GM18951 (cell line): Measurements from ENCODE around the gene CYP21A2.
"Not testable (repeated sequence)": the region's sequence is repeated elsewhere in the genome, so short reads cannot be mapped to it uniquely, and the experiment has no call there.

Source experiments
- in situ Hi-C: fragments of 300-500 bp; cut with MboI; formaldehyde crosslinking; loops from one replicate; pipeline ENCODE4 v1.12.0; 2022; ENCODE audit warnings: low sequenced_read_pairs, mixed read lengths, inconsistent platforms; ENCODE audit not compliant: unreplicated experiment

Gene CYP21A2

DNA sequence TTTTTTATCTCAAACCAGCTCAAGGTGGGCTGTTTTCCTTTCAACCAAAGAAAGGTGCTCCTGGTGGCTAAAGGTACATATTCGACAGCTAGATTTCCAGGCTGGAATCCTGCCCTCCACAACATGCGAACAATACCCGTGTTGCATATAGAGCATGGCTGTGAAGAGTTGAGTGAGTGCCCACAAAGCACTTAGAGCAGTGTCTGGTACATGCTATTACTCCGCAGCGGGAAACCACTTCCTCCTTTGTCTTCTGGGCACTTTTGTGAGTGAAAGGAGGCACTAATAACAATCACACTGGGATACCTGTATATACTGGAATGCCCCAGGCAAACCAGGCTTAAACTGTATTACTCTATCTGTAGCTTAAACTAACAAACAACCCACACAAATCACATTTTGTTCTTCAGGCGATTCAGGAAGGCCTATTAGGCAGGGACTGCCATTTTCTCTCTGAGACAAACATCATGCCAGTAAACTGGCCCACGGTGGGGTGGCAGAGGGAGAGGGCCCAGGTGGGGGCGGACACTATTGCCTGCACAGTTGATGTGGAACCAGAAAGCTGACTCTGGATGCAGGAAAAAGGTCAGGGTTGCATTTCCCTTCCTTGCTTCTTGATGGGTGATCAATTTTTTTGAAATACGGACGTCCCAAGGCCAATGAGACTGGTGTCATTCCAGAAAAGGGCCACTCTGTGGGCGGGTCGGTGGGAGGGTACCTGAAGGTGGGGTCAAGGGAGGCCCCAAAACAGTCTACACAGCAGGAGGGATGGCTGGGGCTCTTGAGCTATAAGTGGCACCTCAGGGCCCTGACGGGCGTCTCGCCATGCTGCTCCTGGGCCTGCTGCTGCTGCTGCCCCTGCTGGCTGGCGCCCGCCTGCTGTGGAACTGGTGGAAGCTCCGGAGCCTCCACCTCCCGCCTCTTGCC, at the start of gene CYP21A2:
TSS of gene CYP21A2 (plus strand) at position 818 of the 927 bp plus-strand sequence. CDS start at position 826, 8 bp downstream.
- in situ Hi-C loops: not testable (repeated sequence)

DNA sequence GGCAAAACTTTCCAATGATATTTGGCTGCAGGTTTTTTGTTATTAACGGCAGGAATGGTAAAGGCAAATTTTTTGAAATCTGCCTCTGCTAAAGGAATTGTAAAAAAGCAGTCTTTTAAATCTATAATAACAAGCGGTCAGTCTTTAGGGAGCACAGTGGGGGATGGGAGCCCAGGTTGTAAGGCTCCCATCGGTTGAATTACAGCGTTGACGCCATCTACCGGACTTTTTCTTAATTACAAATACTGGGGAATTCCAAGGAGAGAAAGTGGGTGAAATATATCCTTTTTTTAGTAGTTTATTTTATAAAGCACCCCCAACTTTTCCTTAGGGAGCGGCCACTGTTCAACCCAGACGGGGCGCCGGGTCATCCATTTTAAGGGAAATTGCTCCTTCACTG, 48.9 kb upstream of the CYP21A2 start:
- in situ Hi-C loops: not testable (repeated sequence)

DNA sequence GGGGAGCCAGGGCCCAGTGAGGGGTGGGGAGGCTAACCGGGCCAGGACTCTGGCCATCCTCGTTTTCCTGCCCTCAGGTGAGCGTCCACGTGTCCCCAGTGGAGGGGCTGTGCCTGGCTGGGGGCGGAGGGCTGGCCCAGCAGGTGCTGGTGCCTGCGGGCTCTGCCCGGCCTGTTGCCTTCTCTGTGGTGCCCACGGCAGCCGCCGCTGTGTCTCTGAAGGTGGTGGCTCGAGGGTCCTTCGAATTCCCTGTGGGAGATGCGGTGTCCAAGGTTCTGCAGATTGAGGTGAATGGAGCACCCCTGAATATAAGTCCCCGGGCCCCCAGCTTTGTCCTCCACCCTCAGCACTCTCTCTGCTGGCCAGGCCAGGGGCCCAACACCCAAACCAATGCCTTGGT, 43.8 kb upstream of the CYP21A2 start:
- in situ Hi-C loops: not testable (repeated sequence)

DNA sequence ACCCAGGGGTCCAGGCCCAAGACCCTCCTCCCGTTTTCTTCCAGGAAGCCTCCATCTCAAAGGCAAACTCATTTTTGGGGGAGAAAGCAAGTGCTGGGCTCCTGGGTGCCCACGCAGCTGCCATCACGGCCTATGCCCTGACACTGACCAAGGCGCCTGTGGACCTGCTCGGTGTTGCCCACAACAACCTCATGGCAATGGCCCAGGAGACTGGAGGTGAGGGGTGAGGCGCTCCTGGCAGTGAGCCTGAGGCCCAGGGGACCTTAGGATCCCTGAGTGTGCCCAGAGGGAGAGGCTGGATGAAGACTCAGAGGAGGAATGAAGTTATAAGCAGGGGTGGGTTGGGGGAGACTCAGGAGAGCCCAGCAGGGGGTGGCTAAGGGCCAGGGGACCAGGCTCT, 41.8 kb upstream of the CYP21A2 start:
- in situ Hi-C loops: not testable (repeated sequence)

DNA sequence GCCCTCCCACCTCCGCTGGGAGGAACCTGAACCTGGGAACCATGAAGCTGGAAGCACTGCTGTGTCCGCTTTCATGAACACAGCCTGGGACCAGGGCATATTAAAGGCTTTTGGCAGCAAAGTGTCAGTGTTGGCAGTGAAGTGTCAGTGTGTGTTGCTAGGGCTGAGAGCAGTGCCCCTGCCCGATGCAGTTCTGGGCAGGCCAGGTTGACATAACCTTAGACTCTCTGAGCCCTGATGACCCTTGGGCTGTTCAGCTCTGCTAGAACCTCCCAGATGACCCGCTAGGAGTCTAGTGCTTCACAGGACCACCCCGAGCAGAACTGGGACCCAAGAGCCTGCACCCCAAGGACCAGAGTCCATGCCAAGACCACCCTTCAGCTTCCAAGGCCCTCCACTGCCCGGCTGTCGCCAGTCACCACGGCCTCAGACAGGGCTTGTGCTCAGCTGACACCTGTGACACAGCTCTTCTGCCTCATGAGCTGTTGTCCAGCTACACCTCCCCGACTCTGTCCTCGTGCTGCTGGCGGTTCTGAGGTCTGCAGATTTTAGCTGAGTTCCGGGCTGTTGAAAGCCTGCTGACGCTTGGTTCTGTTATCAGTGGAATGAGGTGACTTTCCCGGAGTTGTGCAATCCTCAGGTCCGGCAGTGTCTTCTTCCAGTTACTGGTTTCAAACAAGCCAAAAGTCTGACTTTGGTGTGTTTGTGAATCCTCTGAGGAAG, 35.5 kb upstream of the CYP21A2 start:
- in situ Hi-C loops: not testable (repeated sequence)

DNA sequence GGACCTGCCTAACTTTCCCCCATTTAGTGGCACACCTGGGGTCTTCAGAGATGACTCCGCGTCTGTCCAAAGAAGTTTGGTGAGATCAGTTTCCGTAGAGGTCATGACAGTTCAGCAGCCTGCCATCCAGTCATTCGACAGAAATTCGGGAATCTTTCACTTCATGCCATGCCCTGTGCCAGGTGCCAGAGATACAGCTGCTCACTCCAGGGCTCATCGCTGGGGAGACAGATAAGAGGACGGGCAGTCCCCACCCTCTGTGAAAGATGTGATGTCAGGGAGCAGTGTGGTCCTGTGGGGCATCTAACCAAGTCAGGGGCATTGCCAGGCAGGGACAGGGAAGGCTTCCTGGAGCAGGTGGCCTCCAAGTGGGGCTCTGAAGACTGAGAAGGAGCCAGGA, 34.9 kb upstream of the CYP21A2 start:
- in situ Hi-C loops: not testable (repeated sequence)

DNA sequence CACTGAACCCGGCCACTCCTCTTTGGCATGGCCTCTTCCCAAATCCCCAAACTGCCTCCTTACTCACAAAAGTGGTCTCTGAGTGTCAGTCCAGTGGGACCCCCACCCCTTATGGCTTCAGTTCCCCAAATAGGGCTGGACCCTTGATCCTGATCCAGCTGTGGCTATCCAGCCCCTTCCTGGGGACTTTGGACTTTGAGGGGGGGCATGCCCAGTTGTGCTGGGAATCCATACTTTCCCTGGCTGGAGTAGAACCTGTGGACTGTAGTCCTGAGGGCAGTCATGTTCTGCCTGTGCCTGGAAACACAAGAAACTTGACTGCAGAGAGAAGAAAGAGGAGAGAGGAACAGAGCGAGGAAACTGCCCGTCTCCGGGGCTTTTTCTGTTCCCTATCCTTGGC, 33.8 kb upstream of the CYP21A2 start:
- in situ Hi-C loops: not testable (repeated sequence)

DNA sequence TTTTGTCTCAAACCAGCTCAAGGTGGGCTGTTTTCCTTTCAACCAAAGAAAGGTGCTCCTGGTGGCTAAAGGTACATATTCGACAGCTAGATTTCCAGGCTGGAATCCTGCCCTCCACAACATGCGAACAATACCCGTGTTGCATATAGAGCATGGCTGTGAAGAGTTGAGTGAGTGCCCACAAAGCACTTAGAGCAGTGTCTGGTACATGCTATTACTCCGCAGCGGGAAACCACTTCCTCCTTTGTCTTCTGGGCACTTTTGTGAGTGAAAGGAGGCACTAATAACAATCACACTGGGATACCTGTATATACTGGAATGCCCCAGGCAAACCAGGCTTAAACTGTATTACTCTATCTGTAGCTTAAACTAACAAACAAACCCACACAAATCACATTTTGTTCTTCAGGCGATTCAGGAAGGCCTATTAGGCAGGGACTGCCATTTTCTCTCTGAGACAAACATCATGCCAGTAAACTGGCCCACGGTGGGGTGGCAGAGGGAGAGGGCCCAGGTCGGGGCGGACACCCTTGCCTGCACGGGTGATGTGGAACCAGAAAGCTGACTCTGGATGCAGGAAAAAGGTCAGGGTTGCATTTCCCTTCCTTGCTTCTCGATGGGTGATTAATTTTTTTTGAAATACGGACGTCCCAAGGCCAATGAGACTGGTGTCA, 33.2 kb upstream of the CYP21A2 start:
- in situ Hi-C loops: not testable (repeated sequence)

DNA sequence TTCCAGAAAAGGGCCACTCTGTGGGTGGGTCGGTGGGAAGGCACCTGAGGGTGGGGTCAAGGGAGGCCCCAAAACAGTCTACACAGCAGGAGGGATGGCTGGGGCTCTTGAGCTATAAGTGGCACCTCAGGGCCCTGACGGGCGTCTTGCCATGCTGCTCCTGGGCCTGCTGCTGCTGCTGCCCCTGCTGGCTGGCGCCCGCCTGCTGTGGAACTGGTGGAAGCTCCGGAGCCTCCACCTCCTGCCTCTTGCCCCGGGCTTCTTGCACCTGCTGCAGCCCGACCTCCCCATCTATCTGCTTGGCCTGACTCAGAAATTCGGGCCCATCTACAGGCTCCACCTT, 32.7 kb upstream of the CYP21A2 start:
- in situ Hi-C loops: not testable (repeated sequence)

DNA sequence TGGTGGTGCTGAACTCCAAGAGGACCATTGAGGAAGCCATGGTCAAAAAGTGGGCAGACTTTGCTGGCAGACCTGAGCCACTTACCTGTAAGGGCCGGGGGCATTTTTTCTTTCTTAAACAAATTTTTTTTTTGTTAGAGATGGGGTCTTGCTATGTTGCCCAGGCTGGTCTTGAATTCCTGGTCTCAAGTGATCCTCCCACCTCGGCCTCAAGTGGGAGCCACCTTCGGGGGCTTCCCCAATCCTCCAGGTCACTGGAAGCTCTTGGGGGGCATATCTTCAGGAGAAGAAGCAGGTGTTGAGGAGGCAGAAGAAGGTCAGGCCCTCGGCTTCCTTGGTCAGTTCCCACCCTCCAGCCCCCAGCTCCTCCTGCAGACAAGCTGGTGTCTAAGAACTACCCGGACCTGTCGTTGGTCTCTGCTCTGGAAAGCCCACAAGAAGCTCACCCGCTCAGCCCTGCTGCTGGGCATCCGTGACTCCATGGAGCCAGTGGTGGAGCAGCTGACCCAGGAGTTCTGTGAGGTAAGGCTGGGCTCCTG, 32.2 kb upstream of the CYP21A2 start:
- in situ Hi-C loops: not testable (repeated sequence)

DNA sequence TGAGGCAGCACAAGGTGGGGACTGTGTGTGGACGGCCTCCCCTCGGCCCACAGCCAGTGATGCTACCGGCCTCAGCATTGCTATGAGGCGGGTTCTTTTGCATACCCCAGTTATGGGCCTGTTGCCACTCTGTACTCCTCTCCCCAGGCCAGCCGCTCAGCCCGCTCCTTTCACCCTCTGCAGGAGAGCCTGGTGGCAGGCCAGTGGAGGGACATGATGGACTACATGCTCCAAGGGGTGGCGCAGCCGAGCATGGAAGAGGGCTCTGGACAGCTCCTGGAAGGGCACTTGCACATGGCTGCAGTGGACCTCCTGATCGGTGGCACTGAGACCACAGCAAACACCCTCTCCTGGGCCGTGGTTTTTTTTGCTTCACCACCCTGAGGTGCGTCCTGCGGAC, 31.1 kb upstream of the CYP21A2 start:
- in situ Hi-C loops: not testable (repeated sequence)

DNA sequence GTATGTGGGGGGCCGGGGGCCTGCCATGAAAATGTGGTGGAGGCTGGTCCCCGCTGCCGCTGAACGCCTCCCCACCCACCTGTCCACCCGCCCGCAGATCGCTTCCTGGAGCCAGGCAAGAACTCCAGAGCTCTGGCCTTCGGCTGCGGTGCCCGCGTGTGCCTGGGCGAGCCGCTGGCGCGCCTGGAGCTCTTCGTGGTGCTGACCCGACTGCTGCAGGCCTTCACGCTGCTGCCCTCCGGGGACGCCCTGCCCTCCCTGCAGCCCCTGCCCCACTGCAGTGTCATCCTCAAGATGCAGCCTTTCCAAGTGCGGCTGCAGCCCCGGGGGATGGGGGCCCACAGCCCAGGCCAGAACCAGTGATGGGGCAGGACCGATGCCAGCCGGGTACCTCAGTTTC, 30.2 kb upstream of the CYP21A2 start:
- in situ Hi-C loops: not testable (repeated sequence)

DNA sequence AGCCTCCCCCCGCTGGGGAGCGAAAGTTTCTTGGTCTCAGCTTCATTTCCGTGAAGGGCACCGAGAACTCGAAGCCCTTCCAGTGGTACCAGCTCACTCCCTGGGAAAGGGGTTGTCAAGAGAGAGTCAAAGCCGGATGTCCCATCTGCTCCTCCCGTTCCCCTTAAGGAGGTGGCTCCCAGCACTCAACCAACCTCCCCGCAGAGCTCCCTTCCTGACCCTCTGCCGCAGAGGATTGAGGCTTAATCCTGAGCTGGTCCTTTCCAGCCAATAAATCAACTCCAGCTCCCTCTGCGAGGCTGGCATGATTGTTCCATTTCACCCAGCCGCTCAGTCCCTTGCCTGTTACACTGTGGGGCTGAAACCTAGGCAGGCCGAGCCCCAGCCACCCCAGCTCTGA, 29.6 kb upstream of the CYP21A2 start:
- in situ Hi-C loops: not testable (repeated sequence)

DNA sequence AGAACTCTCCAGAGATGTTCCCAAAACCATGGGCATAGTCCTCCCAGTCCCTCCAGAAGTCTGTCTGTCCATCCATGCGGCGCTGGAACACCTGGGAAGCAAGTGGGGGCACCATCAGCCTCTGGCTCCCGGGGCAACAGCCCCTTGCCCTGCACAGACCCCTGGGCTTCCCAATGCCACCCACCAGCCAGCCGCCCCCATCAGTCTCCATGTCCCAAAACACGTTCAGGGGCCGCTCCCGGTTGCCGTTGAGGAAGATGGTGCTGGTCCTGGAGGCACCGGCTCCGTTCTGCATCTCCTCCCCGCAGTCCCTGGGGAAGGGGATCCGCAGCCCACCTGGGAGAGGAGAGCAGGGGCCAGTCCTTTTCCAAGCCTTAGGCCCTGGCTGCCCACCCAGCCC, 28.7 kb upstream of the CYP21A2 start:
- in situ Hi-C loops: not testable (repeated sequence)

DNA sequence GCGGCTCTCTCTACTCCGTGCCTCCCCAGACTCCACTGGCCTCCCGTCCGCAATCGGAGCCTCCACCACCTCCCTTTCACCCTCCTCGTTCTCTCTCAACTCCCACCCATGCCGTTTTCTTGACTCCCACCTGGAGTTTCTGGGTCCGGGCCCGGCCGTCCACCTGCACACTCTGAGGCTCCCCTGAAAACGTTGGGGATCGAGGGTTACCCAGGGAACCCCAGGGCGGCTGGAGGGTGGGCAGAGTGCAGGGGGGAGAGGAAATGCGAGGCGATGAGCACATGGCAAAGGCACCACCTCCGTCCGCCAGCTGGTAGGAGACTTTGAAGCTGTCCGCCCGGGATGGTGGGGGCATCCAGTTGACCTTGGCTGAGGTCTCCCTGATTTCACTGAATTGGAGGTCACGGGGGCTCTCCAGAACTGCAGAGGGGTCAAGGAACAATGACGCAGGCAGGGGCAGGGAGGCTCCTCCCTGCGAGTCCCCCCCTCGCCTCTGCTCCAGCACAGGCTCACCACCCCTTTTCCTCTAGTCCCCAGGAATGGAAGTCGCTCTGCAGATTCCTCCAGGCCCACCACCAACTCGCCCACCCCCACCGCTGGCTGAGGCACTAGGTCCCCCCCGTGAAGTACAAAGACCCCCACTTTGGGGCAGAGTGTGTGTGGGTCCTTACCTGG, 27.2 kb upstream of the CYP21A2 start:
- in situ Hi-C loops: not testable (repeated sequence)

DNA sequence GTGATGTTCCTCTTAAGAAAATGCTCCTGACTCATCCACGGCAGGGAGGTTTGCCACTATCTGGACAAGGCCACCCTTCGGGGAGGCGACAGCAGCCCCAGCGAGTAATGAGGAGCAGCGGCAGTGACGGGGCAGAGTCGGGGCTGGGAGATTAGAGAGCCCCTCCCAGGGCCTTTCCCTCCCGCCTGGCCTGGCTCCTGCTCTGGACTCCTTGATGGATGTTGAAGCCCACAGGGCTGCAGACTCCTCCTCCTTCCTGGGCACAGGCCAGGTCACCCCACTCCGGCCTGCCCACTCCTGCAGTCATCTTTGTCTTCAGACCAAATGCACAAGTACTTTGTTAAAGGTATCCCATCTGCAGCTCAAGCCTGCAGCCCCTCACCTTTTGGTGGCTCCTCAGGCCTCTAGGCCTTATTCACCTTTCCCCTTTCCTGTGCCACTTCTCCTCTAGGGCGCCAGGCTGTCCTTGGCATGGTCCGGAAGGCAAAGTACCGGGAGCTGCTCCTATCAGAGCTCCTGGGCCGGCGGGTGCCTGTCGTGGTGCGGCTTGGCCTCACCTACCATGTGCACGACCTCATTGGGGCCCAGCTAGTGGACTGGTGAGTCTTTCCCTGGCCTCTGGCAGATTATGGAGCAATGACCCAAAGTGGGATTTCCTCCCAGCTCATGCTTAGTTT, 25.1 kb upstream of the CYP21A2 start:
- in situ Hi-C loops: not testable (repeated sequence)

DNA sequence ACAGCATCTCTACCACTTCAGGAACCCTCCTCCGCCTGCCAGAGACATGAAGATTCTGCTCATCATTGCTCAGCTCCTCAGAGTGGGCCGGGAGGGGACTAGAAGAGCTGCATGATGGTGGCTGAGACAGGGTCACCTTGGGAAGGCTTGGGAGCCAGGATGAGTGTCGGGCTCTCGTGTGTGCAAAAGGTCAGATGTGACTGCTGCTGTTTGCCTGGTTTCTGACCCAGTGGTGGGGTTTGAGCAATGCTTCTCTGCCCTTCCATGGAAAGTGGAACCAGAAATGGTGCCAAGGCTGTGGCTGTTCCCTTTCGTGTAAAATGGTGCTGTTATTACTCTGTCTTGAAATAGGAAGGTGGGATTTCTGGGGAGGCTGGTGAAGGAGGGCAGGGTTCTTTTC, 24.5 kb upstream of the CYP21A2 start:
- in situ Hi-C loops: not testable (repeated sequence)

DNA sequence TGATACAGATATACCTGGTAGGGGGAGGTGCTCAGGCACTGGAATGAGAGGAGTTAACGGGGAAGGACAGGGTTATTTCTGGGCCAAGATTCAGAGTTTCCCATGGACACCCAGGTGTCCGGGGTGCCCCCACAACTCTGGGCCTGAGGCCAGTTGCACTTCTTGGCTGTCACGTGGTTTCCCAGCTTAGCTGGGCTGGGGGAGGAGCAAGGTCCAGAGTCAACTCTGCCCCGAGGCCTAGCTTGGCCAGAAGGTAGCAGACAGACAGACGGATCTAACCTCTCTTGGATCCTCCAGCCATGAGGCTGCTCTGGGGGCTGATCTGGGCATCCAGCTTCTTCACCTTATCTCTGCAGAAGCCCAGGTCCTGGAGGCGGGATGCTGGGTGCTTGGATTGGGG, 23.7 kb upstream of the CYP21A2 start, which contains the start of gene C4B:
TSS of gene C4B (plus strand) at position 249 of the 400 bp plus-strand sequence. CDS start at position 300, 51 bp downstream.
- in situ Hi-C loops: not testable (repeated sequence)

DNA sequence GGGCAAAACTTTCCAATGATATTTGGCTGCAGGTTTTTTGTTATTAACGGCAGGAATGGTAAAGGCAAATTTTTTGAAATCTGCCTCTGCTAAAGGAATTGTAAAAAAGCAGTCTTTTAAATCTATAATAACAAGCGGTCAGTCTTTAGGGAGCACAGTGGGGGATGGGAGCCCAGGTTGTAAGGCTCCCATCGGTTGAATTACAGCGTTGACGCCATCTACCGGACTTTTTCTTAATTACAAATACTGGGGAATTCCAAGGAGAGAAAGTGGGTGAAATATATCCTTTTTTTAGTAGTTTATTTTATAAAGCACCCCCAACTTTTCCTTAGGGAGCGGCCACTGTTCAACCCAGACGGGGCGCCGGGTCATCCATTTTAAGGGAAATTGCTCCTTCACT, 16.1 kb upstream of the CYP21A2 start:
- in situ Hi-C loops: not testable (repeated sequence)
